ENCODE data around the gene ENG.
A peak's percentile ranks its signal among the peaks of the same experiment; 100 is the strongest.

The ENG gene

GRCh38 chr9:127769929-127770582, 84.4 kb downstream of the ENG start:
- H3K36me3 ChIP-seq (ENCODE audit: control insufficient read depth, insufficient read depth, low read length): peaks cover 21% of the 10 kb centered on the region
- H3K27me3 ChIP-seq (replicated peaks; ENCODE audit: control insufficient read depth, insufficient read depth, low read length): no peaks in the 10 kb centered on the region
- peak overlapping the region; percentile 67 for H3K4me3 ChIP-seq (replicated peaks; ENCODE audit: low read depth, low read length)
- no peak for TF ChIP-seq CTCF (IDR thresholded peaks at IDR 0.05; ENCODE audit: insufficient read depth, low read length, poor library complexity, severe bottlenecking)
- DNase-seq (ENCODE audit: extremely low read depth, insufficient read length): no peak

- DNase-seq (ENCODE audit: extremely low read depth, insufficient read length): no peak
- TF ChIP-seq CTCF (IDR thresholded peaks at IDR 0.05; ENCODE audit: insufficient read depth, low read length, poor library complexity, severe bottlenecking): no peak
- H3K27me3 ChIP-seq (replicated peaks; ENCODE audit: control insufficient read depth, insufficient read depth, low read length): no peaks in the 10 kb centered on the region
- H3K36me3 ChIP-seq (ENCODE audit: control insufficient read depth, insufficient read depth, low read length): peaks cover 21% of the 10 kb centered on the region
- H3K4me3 ChIP-seq (replicated peaks; ENCODE audit: low read depth, low read length): no peak overlapping the region
Observed at GRCh38 chr9:127769101-127769500, 85.4 kb downstream of the ENG start.

- no peaks in the 10 kb centered on the region for H3K27me3 ChIP-seq (replicated peaks; ENCODE audit: control insufficient read depth, insufficient read depth, low read length)
- H3K4me3 ChIP-seq (replicated peaks; ENCODE audit: low read depth, low read length): no peak overlapping the region
- no peak for DNase-seq (ENCODE audit: extremely low read depth, insufficient read length)
- peaks cover 18% of the 10 kb centered on the region for H3K36me3 ChIP-seq (ENCODE audit: control insufficient read depth, insufficient read depth, low read length)
- no peak for TF ChIP-seq CTCF (IDR thresholded peaks at IDR 0.05; ENCODE audit: insufficient read depth, low read length, poor library complexity, severe bottlenecking)
Observed at GRCh38 chr9:127768698-127769097, 85.8 kb downstream of the ENG start.

GRCh38 chr9:127767909-127768331, 86.5 kb downstream of the ENG start:
- TF ChIP-seq CTCF (IDR thresholded peaks at IDR 0.05; ENCODE audit: insufficient read depth, low read length, poor library complexity, severe bottlenecking): no peak
- no peak for DNase-seq (ENCODE audit: extremely low read depth, insufficient read length)
- no peak overlapping the region for H3K4me3 ChIP-seq (replicated peaks; ENCODE audit: low read depth, low read length)
- peaks cover 16% of the 10 kb centered on the region for H3K36me3 ChIP-seq (ENCODE audit: control insufficient read depth, insufficient read depth, low read length)
- H3K27me3 ChIP-seq (replicated peaks; ENCODE audit: control insufficient read depth, insufficient read depth, low read length): no peaks in the 10 kb centered on the region

- DNase-seq (ENCODE audit: extremely low read depth, insufficient read length): no peak
- Histone ChIP-seq H3K36me3 (ENCODE audit: control insufficient read depth, insufficient read depth, low read length) (peaks cover 16% of the 10 kb centered on the region), H3K27me3 (replicated peaks; ENCODE audit: control insufficient read depth, insufficient read depth, low read length) (no peaks in the 10 kb centered on the region), H3K4me3 (replicated peaks; ENCODE audit: low read depth, low read length) (no peak overlapping the region)
- no peak for TF ChIP-seq CTCF (IDR thresholded peaks at IDR 0.05; ENCODE audit: insufficient read depth, low read length, poor library complexity, severe bottlenecking)
Observed at GRCh38 chr9:127767410-127767809, 87.0 kb downstream of the ENG start.

- no peak for DNase-seq (ENCODE audit: extremely low read depth, insufficient read length)
- Histone ChIP-seq H3K4me3 (replicated peaks; ENCODE audit: low read depth, low read length) (no peak overlapping the region), H3K36me3 (ENCODE audit: control insufficient read depth, insufficient read depth, low read length) (peaks cover 16% of the 10 kb centered on the region), H3K27me3 (replicated peaks; ENCODE audit: control insufficient read depth, insufficient read depth, low read length) (no peaks in the 10 kb centered on the region)
- TF ChIP-seq CTCF (IDR thresholded peaks at IDR 0.05; ENCODE audit: insufficient read depth, low read length, poor library complexity, severe bottlenecking): no peak
Observed at GRCh38 chr9:127765418-127765817, 89.0 kb downstream of the ENG start.

All from GM06990 (cell line).